Fibroblast of skin of abdomen (primary cell): ENCODE measurements around the gene GLOD4.
A peak's percentile ranks its signal among the peaks of the same experiment; 100 is the strongest.
"Not testable (repeated sequence)": the region's sequence is repeated elsewhere in the genome, so short reads cannot be mapped to it uniquely, and the experiment has no call there.

ENCODE experiments used
- DNase-seq: peaks from one replicate; pipeline ENCODE4 v3.0.0-alpha.2; 2013

The GLOD4 gene

DNA sequence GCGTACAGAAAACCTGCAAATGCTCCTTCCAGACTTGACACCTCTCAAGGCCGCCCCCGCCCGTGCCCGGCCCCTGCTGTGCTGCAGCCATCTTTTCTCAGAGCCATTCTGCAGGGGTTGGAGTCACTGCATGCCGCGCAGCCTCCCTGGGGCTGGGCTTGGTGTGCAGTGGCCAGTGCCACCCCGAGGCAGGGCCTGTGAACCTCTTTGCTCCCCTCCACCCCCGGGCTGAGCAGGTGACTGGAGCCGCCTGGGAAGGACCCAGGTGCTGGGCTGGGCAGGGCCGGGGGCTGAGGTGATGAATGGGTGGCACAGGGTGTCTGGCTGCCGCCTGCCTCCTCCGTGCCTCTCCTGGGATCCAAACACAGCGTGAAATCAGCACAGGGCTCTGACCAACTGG is 20.4 kb upstream of the GLOD4 start:
- no peak for DNase-seq

- no peak for DNase-seq
Observed at GRCh38 chr17:801660-802059, 19.6 kb upstream of the GLOD4 start.

GRCh38 chr17:800446-801242 is 18.6 kb upstream of the GLOD4 start:
- no peak for DNase-seq

- no peak for DNase-seq
Observed at GRCh38 chr17:799261-799660, 17.2 kb upstream of the GLOD4 start.

DNA sequence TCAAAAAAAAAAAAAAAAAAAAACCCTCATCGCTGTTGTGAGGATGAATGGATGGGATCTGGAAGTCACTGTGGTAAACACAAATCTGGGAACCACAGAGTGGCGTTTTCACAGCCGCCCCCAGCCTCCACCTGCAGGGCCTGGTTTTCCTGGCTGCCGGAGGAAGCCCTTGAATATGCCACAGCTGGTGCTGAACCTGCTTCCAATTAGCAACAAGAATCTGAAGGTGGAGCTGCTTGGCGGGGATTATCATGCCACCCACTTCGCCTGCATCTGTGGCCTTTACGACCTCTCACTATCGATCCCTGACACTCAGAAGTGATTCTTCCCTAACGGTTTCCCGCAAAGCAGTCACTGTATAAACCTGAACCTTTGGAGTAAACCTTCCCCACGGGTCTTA is 16.2 kb upstream of the GLOD4 start:
- DNase-seq, result no peak

DNA sequence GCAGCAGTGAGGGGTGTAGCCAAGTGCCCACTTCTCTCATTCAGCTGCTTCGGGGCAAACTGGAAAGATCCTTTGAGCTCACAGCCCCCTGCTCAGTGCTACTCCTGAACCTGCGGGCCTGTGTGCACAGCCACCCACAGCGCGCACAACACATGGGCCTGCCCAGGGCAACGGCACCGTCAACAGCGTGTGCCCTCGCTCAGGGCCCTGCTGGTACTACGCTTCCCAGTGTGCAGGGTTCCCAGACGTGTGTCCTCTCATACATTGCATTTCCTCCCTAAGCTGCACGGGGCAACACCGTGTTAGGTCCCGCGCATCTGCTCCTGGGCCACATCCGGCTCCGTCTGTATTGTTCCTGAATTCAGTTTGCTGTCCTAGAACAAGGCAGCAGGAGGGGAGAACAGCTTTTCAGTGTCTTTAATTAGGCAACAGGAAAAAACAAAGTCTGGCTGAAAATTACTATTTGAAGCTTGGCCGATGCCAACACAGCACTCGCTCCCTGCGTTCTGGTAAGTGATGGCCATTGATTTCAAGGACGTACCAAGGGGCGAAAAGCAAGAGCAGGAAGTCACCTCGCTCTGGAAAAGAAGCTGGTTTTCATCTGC is 15.3 kb upstream of the GLOD4 start:
- DNase-seq, result no peak

- no peak for DNase-seq
Observed at GRCh38 chr17:796609-797008, 14.5 kb upstream of the GLOD4 start.

- no peak for DNase-seq
Observed at GRCh38 chr17:795721-796120, 13.6 kb upstream of the GLOD4 start.

GRCh38 chr17:795276-795675 is 13.2 kb upstream of the GLOD4 start:
- no peak for DNase-seq

DNA sequence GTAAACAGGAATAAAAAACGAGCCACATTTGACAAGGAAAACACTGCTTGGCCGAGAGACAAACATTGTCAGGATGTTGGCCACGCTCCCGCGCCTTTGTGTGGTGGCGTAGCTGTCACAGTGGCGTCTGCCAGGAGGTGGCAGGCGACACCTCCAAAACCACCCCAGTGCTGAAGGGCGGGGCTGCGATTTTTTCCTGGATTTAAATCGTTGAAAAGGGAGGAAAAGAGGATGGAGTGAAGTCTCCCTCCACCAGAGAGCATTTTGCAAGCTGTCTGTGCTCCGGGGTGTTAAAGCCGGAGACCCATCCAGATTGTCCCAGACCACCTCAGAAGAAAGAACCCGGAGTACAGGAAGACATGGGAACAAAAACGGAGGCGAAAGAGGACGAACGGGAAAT is 12.8 kb upstream of the GLOD4 start:
- peak; percentile 76 for DNase-seq

GRCh38 chr17:792277-792676 is 10.2 kb upstream of the GLOD4 start:
- no peak for DNase-seq

GRCh38 chr17:791829-792228 is 9.7 kb upstream of the GLOD4 start:
- no peak for DNase-seq

DNA sequence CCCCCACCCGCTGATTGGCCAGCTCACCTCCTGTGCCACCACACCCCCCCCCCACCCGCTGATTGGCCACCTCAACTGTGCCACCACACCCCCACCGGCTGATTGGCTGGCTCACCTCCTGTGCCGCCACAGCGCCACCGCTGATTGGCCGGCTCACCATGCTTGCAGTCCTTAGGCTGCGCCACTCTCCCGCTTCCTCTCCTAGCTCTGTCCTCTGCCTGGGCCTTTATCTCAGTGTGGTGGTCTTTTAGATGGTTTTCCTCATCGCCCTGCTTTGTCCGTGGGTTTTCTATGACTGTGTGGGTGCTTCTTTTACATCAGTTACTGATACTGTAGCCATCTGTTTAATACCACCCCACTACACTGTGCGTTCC is 8.8 kb upstream of the GLOD4 start:
- DNase-seq, result not testable (repeated sequence)

DNA sequence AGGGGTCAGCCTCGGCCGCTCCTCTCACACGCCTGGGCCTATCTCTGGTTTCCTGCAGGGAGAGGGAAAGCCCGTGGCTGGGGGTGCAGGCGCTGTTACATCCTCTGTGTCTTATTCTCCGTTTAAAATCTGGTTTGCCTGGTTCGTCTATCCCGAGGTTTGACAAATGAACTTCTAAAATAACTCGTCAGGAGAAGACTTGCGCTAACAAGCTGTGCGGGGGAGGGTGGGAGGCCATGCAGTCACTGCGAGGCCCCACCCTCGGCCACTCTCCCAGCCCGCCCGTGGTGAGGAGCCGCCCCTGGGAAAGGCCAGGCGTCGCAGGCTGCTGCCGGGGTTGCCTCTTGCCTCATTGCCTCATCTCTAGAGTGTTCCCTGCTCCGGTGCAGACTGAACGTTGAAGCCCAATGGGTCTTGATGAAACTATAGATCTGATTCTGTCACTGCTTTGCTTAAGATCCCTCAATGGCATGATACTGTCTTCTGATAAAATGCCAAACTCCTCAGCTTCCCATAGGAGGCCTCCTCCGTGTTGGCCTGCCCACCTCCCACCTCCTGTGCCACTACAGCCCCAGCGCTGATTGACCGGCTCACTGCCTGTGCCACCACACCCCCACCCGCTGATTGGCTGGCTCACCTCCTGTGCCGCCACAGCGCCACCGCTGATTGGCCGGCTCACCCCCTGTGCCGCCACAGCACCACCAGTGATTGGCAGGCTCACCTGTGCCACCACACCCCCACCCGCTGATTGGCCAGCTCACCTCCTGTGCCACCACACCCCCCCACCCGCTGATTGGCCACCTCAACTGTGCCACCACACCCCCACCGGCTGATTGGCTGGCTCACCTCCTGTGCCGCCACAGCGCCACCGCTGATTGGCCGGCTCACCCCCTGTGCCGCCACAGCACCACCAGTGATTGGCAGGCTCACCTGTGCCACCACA is 8.1 kb upstream of the GLOD4 start:
- peak; percentile 58 for DNase-seq

DNA sequence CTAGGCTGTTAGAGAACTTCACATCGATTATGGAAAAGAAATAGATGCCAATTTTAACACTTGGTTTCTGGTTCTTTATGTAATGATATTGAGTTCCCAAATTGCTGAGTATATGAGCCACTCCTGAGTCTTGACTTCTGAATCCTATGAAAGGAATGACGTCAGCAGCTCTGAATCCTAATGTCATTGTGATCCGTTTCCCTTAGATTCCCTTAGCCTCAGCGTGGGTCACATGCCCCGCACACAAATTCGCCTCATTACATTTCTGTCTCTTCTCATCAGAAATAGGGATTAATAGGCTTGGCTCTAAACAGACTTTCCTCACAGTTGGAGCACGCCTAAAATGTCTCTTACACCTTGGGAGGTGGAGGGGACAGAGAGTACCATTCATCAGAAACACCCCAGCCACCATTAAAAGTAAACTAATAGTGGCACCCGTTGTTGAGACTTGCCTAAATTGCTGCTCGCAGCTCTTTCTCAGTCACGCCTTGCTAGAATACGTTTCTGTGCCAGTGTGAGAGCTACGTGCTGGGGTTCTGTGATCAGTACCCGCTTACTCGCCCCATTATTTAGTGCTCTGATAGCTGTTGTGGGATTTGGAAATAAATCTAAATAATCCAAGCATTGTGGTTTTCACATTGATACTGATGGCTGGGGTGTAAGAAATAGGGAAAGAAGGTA is 7.2 kb upstream of the GLOD4 start:
- DNase-seq, result no peak

DNA sequence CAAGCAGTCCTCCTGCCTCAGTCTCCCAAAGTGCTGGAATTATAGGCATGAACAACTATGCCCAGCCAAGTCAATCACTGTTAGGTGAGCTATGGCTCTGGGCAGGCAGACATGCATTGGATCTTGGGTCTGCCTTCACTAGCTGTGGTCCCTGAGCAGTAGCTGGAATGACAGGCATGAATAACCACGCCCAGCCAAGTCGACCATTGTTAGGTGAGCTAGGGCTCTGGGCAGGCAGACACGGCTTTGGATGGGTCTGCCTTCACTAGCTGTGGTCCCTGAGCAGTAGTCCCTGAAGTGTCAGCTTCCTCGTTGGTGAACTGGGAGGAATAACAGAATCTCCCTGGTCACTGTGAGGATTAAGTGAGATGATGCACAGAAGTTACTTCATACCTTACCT is 6.5 kb upstream of the GLOD4 start:
- DNase-seq, result no peak

DNA sequence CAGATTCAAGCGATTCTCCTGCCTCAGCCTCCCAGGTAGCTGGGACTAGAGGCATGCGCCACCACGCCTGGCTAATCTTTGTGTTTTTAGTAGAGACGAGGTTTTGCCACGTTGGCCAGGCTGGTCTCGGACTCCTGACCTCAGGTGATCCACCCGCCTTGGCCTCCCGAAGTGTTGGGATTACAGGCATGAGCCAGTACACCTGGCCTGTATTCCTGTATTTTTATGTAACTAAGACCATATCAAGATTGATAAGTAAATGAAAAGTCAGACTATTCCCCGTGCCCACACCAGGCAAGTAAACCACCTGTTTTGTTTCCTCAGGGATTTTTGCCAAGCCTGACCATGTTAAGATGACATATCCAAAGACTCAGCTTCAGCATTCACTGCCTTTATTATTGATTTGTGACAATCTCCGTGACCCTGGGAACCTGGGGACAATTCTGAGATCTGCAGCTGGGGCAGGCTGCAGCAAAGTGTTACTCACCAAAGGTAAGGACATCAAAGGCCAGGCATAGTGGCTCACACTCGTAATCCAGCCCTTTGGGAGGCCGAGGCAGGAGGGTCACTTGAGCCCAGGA is 5.7 kb upstream of the GLOD4 start:
- DNase-seq, result no peak

GRCh38 chr17:785901-786300 is 3.8 kb upstream of the GLOD4 start:
- DNase-seq, result not testable (repeated sequence)

- DNase-seq, result no peak
Observed at GRCh38 chr17:784143-784542, 2.1 kb upstream of the GLOD4 start.

- DNase-seq, result no peak
Observed at GRCh38 chr17:778096-778495, 4.0 kb downstream of the GLOD4 start.

DNA sequence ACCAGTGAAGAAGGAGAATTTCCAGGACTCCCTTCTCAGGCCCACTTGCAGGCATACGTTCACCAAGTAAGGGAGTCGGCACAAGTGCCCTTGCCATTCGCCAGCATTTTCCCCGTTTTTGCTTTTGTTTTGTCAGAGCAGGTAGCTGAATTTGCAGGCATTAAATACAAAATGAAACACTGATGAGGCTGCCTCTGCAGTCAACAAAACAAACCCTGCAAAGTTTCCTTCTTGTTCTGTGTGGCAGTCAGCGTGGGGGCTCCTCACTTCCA is 7.8 kb downstream of the GLOD4 start:
- no peak for DNase-seq

DNA sequence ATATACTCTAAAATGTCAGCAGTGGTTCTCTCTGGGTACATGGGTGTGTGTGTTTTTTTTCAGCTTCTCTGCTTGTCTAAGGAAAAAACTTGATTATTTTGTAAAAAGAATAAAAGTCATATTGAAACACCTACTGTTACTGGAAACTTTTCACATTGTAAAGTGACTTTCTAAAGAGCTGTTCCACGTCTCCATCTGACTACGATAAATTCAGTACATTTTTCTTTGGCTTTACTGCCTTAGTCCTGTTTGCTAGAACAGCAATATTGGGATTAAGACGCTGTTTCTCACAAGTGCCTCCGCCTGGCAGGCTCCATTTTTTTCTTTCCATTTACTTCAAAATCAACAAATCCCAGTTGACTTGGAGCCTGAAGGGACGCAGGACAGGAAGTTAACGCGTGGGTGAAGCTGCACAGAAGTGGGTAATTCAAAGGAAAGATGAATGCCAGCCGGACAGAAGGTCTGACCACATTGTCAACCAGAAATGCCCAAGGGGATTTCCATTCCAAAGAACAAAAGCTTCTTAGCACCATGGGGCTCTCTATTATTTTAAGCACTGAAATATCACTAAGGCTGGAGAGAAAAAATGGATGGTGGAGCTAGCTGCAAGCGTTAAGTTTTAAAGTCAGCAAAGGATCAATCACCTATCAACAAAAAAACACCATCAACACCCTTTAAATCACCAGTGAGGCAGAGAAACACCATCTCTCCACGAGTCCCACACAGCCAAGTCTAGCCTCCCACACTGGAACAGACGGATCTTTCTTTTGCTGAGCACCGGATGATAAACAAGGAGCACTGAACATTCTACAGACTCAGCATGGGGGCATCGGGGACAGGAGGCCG is 8.4 kb downstream of the GLOD4 start:
- no peak for DNase-seq
